Upper lobe of left lung (tissue), 6 donors: ENCODE data around the gene PAQR7. TPM values are rescaled to one million over a fixed set of nuclear protein-coding genes. Genes with fewer than 3 reads are reported as not detected.
A peak's percentile ranks its signal among the peaks of the same experiment; 100 is the strongest.

Source experiments
- ATAC-seq, 2 donors: fragments of 200-7000 bp; cut with Tn5 transposase; one replicate each; pipeline ENCODE4 v1.9.1; 2022; ENCODE audit warnings: mild to moderate bottlenecking in 2 of 2, moderate library complexity in 2 of 2; ENCODE audit not compliant: low FRiP score in 2 of 2
- DNase-seq, 2 donors: peaks; one replicate each; pipeline ENCODE4 v3.0.0-alpha.2; 2019 to 2020
- H3K27ac ChIP-seq, 4 donors: fragments of 200-600 bp; sonication (generic); one replicate each; pipeline ENCODE4 v1.5.1; 2016 to 2019
- H3K27me3 ChIP-seq, 4 donors: fragments of 200-600 bp; sonication (generic); one replicate each; pipeline ENCODE4 v1.5.1; 2017 to 2019
- H3K36me3 ChIP-seq, 4 donors: fragments of 200-600 bp; sonication (generic); one replicate each; pipeline ENCODE4 v1.5.1; 2016 to 2019
- H3K4me1 ChIP-seq, 4 donors: fragments of 200-600 bp; sonication (generic); one replicate each; pipeline ENCODE4 v1.5.1; 2018 to 2019
- H3K4me3 ChIP-seq, 4 donors: fragments of 200-600 bp; sonication (generic); one replicate each; pipeline ENCODE4 v1.5.1; 2017 to 2019; ENCODE audit warnings: mild to moderate bottlenecking in 2 of 4, moderate library complexity in 1 of 4
- H3K9me3 ChIP-seq, 4 donors: fragments of 200-600 bp; sonication (generic); one replicate each; pipeline ENCODE4 v1.5.1; 2018 to 2019
- CTCF ChIP-seq, 6 experiments: fragments of 450-650 bp in 4 of 6; fragments of 200-600 bp in 2 of 6; sonication (generic) in 2 of 6; IDR thresholded peaks; one replicate each; pipeline ENCODE4 v1.5.1; 2016 to 2019; ENCODE audit warnings: antibody characterized with exemption in 6 of 6
- EP300 ChIP-seq, 4 donors: sonication (generic); formaldehyde crosslinking; IDR thresholded peaks; one replicate each; pipeline ENCODE4 v1.5.1; 2017; ENCODE audit warnings: antibody characterized with exemption in 4 of 4, control low read depth in 2 of 4
- POLR2A ChIP-seq, 4 donors: fragments of 450-650 bp; IDR thresholded peaks; one replicate each; pipeline ENCODE4 v1.5.1; 2016 to 2017; ENCODE audit warnings: antibody characterized with exemption in 4 of 4, mild to moderate bottlenecking in 2 of 4
- POLR2AphosphoS5 ChIP-seq, 2 donors: sonication (generic); formaldehyde crosslinking; IDR thresholded peaks; one replicate each; pipeline ENCODE4 v1.5.1; 2017; ENCODE audit warnings: antibody characterized with exemption in 2 of 2
- WGBS, 2 donors: methylation state at CpG; one replicate each; pipeline ENCODE4 v1.1.5; 2017 to 2018; 5-methylcytosine and 5-hydroxymethylcytosine counted together
- total RNA-seq, 6 donors: library from RNA; depleted of rRNA in 4 of 6; stranded (reverse); fragments of >200 nt in 4 of 6; gene quantifications; one replicate each; pipeline versions ENCODE4 v1.1.0 to v1.2.1, GENCODE V29; 2016 to 2021
- donor health status: DM: no; HTN: no; CAD: no; lungs with moderate emphysema.
- donor health status: DM: no; HTN: yes; CAD: no; lungs with severe emphysema.

The PAQR7 gene
- total RNA-seq: 1 to 10 TPM; 1.9 to 9.6 (median 7.0) TPM

GRCh38 chr1:25875154-25875855, at the start of gene PAQR7:
TSS of gene PAQR7 (minus strand) at chr1:25875708. CDS start at chr1:25863839, 11,869 bp downstream.
- DNase-seq: peak; percentile 76 to 96
- TF ChIP-seq POLR2A (IDR thresholded peaks at IDR 0.05) (peak in 3 of 4 donors; percentile 25 to 57 (median 34)), EP300 (IDR thresholded peaks at IDR 0.05) (no peak), CTCF (IDR thresholded peaks at IDR 0.05) (peak in 1 of 6 experiments; percentile 6), POLR2AphosphoS5 (IDR thresholded peaks at IDR 0.05) (peak; percentile 42 to 61)
- peak within 1 kb of the TSS; percentile 54 to 86 (median 64) for H3K4me3 ChIP-seq
- 0 to 2% methylated on average over 15 to 23 of the region's 75 CpGs for WGBS, 2 donors
- H3K4me1 ChIP-seq: peaks cover 39 to 49% (median 44%) of the 10 kb centered on the region in 4 donors
- H3K27me3 ChIP-seq: no peaks in the 10 kb centered on the region
- ATAC-seq: peak; percentile 81 to 94
- H3K36me3 ChIP-seq: no peaks in the 10 kb centered on the region
- peak within 1 kb of the TSS; percentile 72 to 90 (median 80) for H3K27ac ChIP-seq
- no peaks in the 10 kb centered on the region for H3K9me3 ChIP-seq

GRCh38 chr1:25924454-25924853, 48.9 kb upstream of the PAQR7 start:
- 43 to 58% methylated on average over 2 of the region's 2 CpGs for WGBS, 2 donors
- no peak for TF ChIP-seq EP300 (IDR thresholded peaks at IDR 0.05)
- TF ChIP-seq POLR2AphosphoS5 (IDR thresholded peaks at IDR 0.05): no peak
- no peak for TF ChIP-seq POLR2A (IDR thresholded peaks at IDR 0.05)
- TF ChIP-seq CTCF (IDR thresholded peaks at IDR 0.05): no peak
- Histone ChIP-seq H3K4me3 (no peak overlapping the region), H3K27ac (no peak overlapping the region), H3K9me3 (no peaks in the 10 kb centered on the region), H3K36me3 (no peaks in the 10 kb centered on the region), H3K4me1 (peaks cover 17 to 22% (median 18%) of the 10 kb centered on the region in 4 donors), H3K27me3 (no peaks in the 10 kb centered on the region)
- DNase-seq: no peak
- no peak for ATAC-seq

GRCh38 chr1:25922971-25923552, 47.6 kb upstream of the PAQR7 start:
- Histone ChIP-seq H3K9me3 (no peaks in the 10 kb centered on the region), H3K4me1 (peaks cover 17 to 22% (median 18%) of the 10 kb centered on the region in 4 donors), H3K27me3 (no peaks in the 10 kb centered on the region), H3K27ac (peak overlapping the region; percentile 74 to 87 (median 84)), H3K4me3 (peak overlapping the region; percentile 31 to 68 (median 56)), H3K36me3 (no peaks in the 10 kb centered on the region)
- peak; percentile 47 to 81 for ATAC-seq
- peak in 1 of 2 donors; percentile 37 for DNase-seq
- TF ChIP-seq CTCF (IDR thresholded peaks at IDR 0.05): no peak
- TF ChIP-seq POLR2AphosphoS5 (IDR thresholded peaks at IDR 0.05): peak in 1 of 2 donors; percentile 40
- peak in 1 of 4 donors; percentile 59 for TF ChIP-seq POLR2A (IDR thresholded peaks at IDR 0.05)
- TF ChIP-seq EP300 (IDR thresholded peaks at IDR 0.05): no peak
- 0 to 1% methylated on average over 19 to 25 of the region's 32 CpGs for WGBS, 2 donors

GRCh38 chr1:25922056-25922970, 46.8 kb upstream of the PAQR7 start:
- Histone ChIP-seq H3K36me3 (no peaks in the 10 kb centered on the region), H3K27ac (peak overlapping the region; percentile 74 to 87 (median 84)), H3K9me3 (no peaks in the 10 kb centered on the region), H3K27me3 (no peaks in the 10 kb centered on the region), H3K4me1 (peaks cover 17 to 22% (median 19%) of the 10 kb centered on the region in 4 donors), H3K4me3 (peak overlapping the region; percentile 31 to 68 (median 56))
- DNase-seq: peak; percentile 35 to 91
- WGBS, 2 donors: 22 to 31% methylated on average over 13 to 18 of the region's 49 CpGs
- TF ChIP-seq CTCF (IDR thresholded peaks at IDR 0.05): no peak
- no peak for TF ChIP-seq POLR2AphosphoS5 (IDR thresholded peaks at IDR 0.05)
- TF ChIP-seq POLR2A (IDR thresholded peaks at IDR 0.05): peak in 1 of 4 donors; percentile 38
- TF ChIP-seq EP300 (IDR thresholded peaks at IDR 0.05): no peak
- ATAC-seq: peak; percentile 64 to 77
